Stimulated activated CD8-positive, alpha-beta memory T cell treated with anti-CD3 and anti-CD28 coated beads, Interleukin-4, amount 100 ng/mL, for 24 hours (primary cell): ENCODE data around the gene SPANXN3.
"Not testable (repeated sequence)": the region's sequence is repeated elsewhere in the genome, so short reads cannot be mapped to it uniquely, and the experiment has no call there.

Source experiments
- DNase-seq: peaks from one replicate; pipeline ENCODE4 v3.0.0-alpha.2; 2020; ENCODE audit warnings: low read depth

Gene SPANXN3

GRCh38 chrX:143517375-143517774 is at the start of gene SPANXN3:
SPANXN3 (minus strand) TSS chrX:143517475; CDS start chrX:143517391, 84 bp downstream.
- not testable (repeated sequence) for DNase-seq

- DNase-seq = no peak
These were observed 18.9 kb upstream of the SPANXN3 start for GRCh38 chrX:143536176-143536575.

GRCh38 chrX:143502196-143502595 is 15.1 kb downstream of the SPANXN3 start:
- not testable (repeated sequence) for DNase-seq

- DNase-seq = no peak
These were observed 16.5 kb downstream of the SPANXN3 start for GRCh38 chrX:143500751-143501150.

GRCh38 chrX:143486105-143486504 is 31.2 kb downstream of the SPANXN3 start:
- DNase-seq = no peak

GRCh38 chrX:143476751-143477150 is 40.5 kb downstream of the SPANXN3 start:
- DNase-seq = no peak

GRCh38 chrX:143472347-143472938 is 44.8 kb downstream of the SPANXN3 start:
- DNase-seq = no peak

- DNase-seq = no peak
These were observed 51.1 kb downstream of the SPANXN3 start for GRCh38 chrX:143466130-143466529.

GRCh38 chrX:143462696-143463095 is 54.6 kb downstream of the SPANXN3 start:
- no peak for DNase-seq

- no peak for DNase-seq
These were observed 55.7 kb downstream of the SPANXN3 start for GRCh38 chrX:143461606-143462005.
